DMS114 treated with DMSO at 0.1 percent for 48 hours (cell line): ENCODE measurements around the gene NACA.
"Not testable (repeated sequence)": the region's sequence is repeated elsewhere in the genome, so short reads cannot be mapped to it uniquely, and the experiment has no call there.

Experiments
- DNase-seq: peaks from one replicate; lab custom pipeline; 2025; ENCODE audit not compliant: unreplicated experiment; lab: John Stamatoyannopoulos, UW

Gene NACA

DNA sequence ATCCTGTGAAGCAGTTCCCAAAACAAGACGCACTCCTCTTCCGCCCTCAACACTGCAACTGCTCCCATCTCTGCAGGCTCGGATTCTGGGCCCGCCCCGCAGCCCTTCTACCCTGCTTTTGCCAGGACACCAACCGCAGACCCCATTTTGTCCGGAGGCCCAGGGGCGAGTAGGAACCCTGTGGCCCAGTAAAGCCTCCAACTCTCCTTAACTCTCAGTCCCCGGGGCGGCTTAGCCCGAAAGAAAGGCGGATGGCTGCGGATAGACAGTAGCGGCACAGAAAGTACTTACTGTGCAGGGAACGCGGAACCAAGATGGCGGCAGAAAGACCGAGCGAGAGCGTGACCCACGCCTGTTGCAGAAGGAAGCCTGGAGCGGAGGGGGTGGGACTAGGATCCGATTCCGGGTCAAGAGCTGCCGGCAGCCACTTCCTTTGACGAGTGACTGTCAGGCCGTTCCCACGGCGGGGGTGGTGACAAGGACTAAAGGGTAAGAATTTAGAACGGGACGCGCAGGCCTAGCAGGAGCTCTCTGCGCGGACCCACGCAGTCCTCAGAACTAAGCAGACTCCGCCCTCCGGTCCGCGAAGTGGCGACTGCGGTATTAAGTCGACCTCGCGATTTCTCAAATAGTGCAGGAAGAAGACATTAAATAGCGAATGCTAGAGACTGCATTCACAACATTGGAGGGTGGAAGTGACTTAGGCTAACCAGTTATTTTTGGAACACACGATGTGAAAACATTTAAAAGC is at the start of gene NACA:
NACA (minus strand) TSS at position 328 of the 751 bp plus-strand sequence. CDS start 778 bp downstream, outside the sequence.
- DNase-seq = peak; percentile 98

- DNase-seq = no peak
Measured at GRCh38 chr12:56773113-56773512, 48.0 kb upstream of the NACA start.

- no peak for DNase-seq
Measured at GRCh38 chr12:56772625-56773024, 47.5 kb upstream of the NACA start.

GRCh38 chr12:56769868-56770267 is 44.8 kb upstream of the NACA start:
- no peak for DNase-seq

DNA sequence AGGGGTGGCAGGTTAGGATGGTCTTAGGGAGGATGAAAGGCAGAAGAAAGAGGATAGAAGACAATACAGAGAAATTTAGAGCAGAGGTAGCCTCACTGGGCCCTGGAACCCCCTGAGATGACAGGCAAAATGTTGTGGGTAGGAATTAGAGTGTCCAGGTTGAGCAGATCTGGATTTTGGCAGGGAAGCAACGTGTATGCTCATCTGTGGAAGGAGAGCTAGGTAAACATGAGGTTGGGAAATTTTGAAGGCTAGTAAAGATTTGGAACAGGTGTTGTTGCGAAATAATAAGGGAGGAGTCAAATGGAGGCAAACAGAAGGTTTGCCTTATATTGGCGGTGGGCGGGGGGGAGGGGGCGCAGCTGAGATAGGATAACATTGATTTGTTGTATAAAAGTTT is 43.3 kb upstream of the NACA start:
- no peak for DNase-seq

DNA sequence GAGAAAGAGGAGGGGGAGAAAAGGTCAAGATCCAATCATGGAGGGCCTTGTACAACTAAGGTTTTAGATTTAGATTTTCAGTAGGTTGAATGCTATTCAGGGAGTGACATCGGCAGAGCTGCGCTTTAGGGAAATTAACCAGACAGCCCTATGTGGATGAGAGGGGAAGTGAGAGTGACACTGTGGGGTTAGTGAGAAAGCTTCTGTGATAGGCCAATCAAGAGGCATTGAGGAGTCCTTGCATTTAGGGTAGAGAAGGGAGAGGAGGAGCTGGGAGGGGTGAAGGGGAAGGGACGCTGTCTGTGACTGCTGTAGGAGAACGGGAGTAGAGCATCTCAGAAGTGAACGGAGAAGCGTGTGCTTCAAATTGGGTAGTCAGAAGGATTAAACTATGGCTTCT is 41.4 kb upstream of the NACA start:
- DNase-seq = no peak

DNA sequence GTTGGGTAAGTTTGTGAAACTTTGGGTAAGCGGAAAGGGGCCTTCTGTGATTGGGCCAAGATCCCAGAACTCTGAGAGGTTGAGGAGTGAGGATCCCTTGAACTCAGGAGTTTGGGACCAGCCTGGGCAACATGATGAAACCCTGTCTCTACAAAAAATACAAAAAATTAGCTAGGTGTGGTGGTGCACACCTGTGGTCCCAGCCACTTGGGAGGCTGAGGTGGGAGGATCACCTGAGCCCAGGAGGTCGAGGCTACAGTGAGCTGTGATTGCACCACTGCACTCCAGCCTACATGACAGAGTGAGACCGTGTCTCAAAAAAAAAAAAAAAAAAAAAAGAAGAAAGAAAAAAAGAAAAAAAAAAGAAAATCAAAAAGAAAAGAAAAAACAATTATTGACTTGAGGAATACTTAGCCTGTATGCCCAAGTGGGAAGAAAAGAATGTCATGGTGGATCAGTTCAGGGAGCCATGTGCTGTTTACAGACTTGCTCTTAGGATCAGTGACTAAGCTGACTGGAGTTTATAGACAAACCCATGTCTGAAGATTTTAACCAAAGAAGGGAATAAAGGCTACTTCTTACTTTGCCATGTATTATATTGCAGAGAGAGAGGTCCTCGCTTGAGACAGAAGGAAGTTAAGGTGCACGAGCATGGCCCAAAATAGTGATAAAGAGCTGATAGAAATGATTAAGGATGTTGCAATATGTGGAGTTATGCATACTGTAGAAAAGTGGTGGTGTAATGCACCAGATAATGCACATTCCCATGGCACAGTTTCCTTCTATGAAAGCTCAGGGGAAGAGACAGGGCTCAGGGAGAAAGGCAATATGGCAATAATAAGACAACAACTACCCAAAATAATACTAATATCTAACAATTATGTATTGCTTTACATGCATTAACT is 38.9 kb upstream of the NACA start:
- DNase-seq = no peak

DNA sequence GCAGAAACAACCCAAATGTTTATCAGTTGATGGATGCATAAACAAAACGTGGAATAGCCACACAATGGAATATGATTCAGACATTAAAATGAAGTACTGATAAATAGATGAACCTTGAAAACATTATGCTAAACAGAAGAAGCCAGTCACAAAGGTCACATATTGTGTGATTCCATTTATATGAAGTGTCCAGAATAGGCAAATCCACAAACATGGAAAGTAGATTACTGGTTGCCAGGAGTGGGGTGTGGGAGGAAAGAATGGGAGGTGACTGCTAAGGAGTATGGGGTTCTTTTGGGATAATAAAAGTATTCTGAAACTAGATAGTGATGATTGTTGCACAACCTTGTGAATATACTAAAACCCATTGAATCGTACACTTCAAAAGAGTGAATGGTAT is 36.7 kb upstream of the NACA start:
- no peak for DNase-seq

DNA sequence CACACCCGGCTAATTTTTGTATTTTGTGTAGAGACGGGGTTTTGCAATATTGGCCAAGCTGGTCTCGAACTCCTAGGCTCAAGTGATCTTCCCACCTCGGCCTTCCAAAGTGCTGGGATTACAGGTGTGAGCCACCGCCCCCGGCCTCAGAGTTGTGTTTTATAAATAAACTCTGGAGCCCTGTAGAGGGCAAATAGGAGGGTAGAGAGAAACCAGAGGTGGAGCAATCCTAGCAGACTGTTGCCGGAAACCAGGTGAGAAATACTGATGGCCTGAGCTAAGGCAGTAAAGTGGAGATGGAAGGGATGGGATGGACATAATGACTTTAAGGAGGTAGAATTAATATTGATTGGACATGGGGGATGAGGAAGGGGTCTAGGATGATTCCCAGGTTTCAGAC is 35.4 kb upstream of the NACA start:
- no peak for DNase-seq

DNA sequence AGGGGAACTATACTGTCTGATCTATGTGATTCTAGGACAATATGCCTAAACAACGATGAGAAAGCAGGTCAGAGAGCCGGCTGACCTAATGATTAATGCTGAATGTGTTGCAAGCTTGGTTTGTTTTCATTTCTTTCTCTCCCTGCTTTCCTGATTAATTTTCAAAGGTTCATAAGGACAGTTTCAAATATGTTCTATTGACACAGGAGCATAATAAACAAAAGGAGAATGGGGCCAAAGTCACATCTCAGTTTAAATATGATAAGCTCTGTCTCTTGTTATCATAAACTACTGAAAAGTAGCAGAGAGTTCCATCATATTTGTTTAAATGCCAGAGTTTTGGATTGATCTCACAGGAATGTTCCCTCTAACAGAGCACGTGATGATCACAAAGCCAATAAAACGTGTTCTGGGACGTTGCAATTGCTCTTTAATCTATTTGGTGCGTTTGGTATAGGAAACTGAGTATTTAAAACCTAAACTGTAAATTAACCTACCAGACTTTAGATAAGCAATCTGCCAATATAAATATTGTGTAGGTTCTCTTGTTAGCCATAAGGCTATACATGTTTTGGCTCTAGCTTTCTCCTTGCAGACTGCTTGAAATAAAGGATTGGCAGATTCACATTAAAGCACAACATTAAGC is 34.3 kb upstream of the NACA start:
- DNase-seq = no peak

DNA sequence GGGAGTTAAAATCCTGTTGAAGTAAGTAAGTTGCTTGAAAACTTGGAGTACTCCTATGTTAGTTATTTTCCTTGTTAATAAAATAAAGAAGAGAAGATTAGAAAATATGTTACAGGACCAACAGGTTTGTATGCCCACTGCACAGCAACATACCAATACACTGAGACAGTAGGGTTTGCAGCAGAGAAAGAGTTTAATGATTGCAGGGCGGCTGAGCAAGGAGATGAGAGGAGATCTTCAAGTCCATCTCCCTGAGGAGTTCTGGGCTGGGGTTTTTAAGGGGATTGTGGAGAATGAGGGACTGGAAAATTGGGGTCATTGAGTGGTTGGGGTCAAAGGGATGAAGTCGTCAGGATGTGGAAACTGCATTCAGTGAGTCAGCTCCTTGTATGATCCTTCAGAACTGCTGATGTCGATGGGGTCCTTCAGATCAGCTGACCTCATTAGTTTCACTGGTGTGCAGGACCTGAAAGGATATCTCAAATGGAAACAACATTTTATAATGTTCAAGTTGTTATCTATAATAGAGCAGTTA is 33.7 kb upstream of the NACA start:
- DNase-seq = no peak

GRCh38 chr12:56757971-56758370 is 32.9 kb upstream of the NACA start:
- DNase-seq = not testable (repeated sequence)

- DNase-seq = no peak
Measured at GRCh38 chr12:56753566-56753965, 28.5 kb upstream of the NACA start.

DNA sequence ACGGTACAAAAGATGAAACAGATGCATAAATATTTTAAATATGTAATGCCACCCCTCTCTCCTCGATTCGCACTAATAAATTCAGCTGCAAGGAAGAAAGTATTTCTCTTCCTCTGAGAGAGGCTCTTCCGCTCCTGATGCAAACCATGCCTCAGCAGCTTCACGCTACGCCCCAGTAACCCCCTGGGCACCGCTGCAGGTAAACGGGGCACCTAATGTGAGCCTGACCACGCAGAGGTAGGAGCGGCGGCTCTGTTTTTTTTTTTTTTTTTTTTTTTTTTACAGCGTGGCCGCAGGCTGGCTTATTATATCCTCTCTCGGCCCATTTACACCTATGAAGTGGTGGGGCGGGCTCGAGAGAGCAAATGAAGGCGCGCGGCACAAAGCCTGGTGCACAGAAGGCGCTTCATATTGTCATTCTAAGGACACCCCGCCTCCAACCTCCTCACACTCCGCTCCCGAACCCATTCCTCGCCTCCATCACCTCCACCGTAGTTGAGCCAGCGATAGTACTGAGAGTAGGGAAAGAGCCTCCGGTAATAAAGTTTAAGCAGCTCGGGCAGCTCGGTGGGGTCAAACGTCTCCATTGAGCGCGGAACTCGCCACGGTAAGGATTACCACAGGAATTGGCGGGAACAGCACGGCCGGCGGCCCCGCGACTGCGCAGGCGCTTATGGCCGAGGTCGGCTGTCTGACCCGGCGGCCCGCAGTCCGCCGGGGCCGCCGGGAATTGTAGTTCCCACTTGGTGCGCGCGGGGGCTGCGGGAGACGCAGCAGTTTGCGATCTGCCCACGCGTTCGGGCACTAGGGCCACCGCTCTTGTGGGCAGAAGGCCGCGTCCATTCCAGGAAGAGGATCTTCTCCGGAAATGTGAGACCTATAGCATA is 26.9 kb upstream of the NACA start, which contains the start of gene PRIM1:
PRIM1 (minus strand) TSS at position 612 of the 887 bp plus-strand sequence; CDS start at position 587, 25 bp downstream.
- DNase-seq = peak; percentile 84

- not testable (repeated sequence) for DNase-seq
Measured at GRCh38 chr12:56750596-56750995, 25.5 kb upstream of the NACA start.

DNA sequence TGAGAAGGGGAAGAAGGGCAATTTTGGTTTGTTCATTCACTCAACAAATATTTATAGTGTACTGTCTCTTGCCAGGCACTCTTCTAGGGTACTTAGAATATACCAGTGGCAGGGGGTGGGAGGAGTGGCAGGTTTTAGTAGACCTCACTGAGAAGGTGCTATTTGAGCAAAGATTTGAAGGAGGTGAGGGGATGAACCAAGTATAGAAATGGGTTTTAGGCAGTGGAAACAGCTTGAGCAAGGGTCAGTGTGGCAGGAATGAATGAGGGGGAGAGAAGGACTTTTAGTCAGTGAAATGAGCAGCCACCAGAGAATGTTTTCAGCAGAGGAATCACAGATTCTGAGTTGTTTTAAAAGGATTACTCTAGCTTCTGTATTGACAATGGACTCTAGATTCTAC is 24.8 kb upstream of the NACA start:
- no peak for DNase-seq

- no peak for DNase-seq
Measured at GRCh38 chr12:56749359-56749758, 24.3 kb upstream of the NACA start.

DNA sequence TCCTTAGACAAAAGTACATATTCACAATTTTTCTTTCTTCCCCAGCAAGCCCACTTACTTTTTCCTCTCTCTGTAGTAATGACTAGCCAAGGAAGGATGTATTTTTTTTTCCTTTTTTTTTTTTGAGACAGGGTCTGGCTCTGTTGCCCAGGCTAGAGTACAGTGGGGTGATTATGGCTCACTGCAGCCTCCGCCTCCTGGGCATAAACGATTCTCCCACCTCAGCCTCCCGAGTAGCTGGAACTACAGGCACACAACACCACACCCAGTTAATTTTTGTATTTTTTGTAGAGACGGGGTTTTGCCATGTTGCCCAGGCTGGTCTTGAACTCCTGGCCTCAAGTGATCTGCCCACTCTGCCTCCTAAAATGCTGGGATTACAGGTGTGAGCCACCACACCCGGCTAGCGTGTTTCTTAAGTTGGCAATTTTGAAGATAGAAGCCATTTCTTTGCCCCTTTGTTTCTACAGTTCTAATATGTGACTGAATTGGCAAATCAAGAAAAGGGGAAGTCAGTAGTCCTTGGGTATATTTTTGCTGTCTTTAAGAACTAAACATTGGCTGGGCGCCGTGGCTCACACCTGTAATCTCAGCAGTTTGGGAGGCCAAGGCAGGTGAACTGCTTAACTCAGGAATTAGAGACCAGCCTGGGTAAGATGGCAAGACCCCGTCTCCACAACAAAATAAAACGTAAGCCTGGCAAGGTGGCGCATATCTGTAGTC is 3.2 kb upstream of the NACA start:
- DNase-seq = no peak

DNA sequence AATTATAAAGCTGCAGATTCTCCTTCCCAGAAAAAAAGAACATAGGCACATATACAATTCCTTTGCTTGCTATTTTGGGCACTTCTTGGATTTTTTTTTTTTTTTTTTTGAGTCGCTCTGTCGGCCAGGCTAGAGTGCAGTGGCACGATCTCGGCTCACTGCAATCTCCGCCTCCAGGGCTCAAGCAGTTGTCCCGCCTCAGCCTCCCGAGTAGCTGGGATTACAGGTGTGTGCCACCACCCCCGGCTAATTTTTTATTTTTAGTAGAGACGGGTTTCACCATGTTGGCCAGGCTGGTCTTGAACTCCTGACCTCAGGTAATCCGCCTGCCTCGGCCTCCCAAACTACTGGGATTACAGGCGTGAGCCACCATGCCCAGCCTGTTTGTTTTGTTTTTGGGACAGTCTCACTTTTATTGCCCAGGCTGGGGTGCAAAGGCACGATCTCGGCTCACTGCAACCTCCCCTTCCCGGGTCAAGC is 1.1 kb upstream of the NACA start:
- DNase-seq = not testable (repeated sequence)
